Large intestine (tissue), 3 donors: ENCODE data around the gene NKAIN2. TPM values are rescaled to one million over a fixed set of nuclear protein-coding genes. Genes with fewer than 3 reads are reported as not detected.
"Not testable (repeated sequence)": the region's sequence is repeated elsewhere in the genome, so short reads cannot be mapped to it uniquely, and the experiment has no call there.

ENCODE experiments used
- DNase-seq, 2 donors: peaks; one replicate each; pipeline versions ENCODE4 v3.0.0 to v3.0.0-alpha.2; 2013
- H3K27ac ChIP-seq: one replicate; pipeline ENCODE4 v1.5.1; 2013; ENCODE audit warnings: low read length
- H3K27me3 ChIP-seq: 2 replicates; pipeline ENCODE4 v1.6.1; 2013; ENCODE audit warnings: low read length; ENCODE audit not compliant: control insufficient read depth, insufficient read depth
- H3K36me3 ChIP-seq: 2 replicates; pipeline ENCODE4 v1.6.1; 2013; ENCODE audit warnings: low read length; ENCODE audit not compliant: control insufficient read depth, insufficient read depth
- H3K4me1 ChIP-seq: one replicate; pipeline ENCODE4 v1.6.1; 2013; ENCODE audit warnings: low read length; ENCODE audit not compliant: control insufficient read depth, insufficient read depth
- H3K4me3 ChIP-seq: one replicate; pipeline ENCODE4 v1.5.1; 2013; ENCODE audit warnings: low read length
- H3K9me3 ChIP-seq: one replicate; pipeline ENCODE4 v1.6.1; 2013; ENCODE audit warnings: mild to moderate bottlenecking, low read depth, low read length, moderate library complexity; ENCODE audit not compliant: control insufficient read depth
- WGBS: methylation state at CpG from one replicate; pipeline ENCODE4 v1.1.5; 2013; ENCODE audit warnings: low lambda C conversion rate; ENCODE audit not compliant: insufficient coverage; 5-methylcytosine and 5-hydroxymethylcytosine counted together
- polyA plus RNA-seq: library from polyadenylated mRNA; unstranded; fragments of 120-200 nt; gene quantifications from one replicate; pipeline ENCODE4 v1.2.1, GENCODE V29; 2013

NKAIN2 gene
- polyA plus RNA-seq, 1 donor, result 1.3 TPM

- no peak overlapping the region for H3K4me3 ChIP-seq
- no peaks in the 10 kb centered on the region for H3K36me3 ChIP-seq
- no peaks in the 10 kb centered on the region for H3K27me3 ChIP-seq
- H3K9me3 ChIP-seq, result no peaks in the 10 kb centered on the region
- 94% methylated on average over 2 of the region's 2 CpGs for WGBS
- H3K4me1 ChIP-seq, result no peaks in the 10 kb centered on the region
- DNase-seq, result no peak
- no peak overlapping the region for H3K27ac ChIP-seq
Observed at GRCh38 chr6:124294574-124295200, 491.0 kb downstream of the NKAIN2 start.

DNA sequence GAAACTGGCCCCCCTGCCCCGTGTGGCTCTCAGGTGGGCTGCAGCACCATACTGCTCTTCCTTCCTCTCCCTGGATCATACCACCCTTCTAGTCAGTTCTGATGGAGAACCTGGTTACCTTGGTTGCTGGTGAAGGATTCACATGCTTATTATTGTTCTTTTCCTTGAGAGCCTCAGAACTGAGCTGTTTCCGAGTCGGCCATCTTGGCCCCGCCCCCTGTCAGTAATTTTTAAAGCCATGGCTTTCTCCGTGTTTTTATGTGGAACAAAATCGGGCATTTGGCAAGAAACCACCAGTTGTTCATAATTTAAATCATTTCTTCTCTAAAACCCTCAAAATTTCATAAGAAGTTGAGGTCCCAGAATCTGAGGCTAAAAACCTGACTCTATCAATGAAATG is 493.8 kb downstream of the NKAIN2 start:
- no peak for DNase-seq
- WGBS, result 100% methylated on average over 1 of the region's 6 CpGs
- H3K4me3 ChIP-seq, result no peak overlapping the region

DNA sequence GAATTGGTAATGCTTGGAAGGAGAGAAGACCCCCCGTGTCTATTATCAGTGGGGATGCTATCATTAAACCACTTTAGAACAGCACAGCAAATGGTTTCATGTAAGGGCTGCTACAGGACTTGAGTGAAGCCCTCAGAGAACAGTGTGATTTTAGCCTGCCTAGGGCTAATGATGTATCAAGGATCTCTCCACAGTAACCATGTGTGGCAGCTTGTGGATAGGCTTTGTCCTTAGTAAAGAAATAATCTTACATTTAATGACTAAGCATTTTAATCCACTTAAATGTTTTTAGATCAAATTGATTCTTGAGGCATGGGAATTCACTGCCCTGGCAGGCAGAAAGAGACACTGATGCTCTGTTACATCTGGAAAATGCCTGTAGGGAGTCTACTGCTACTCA is 495.1 kb downstream of the NKAIN2 start:
- Histone ChIP-seq H3K4me3 (no peak overlapping the region), H3K27ac (no peak overlapping the region), H3K36me3 (no peaks in the 10 kb centered on the region), H3K4me1 (no peaks in the 10 kb centered on the region), H3K9me3 (no peaks in the 10 kb centered on the region), H3K27me3 (no peaks in the 10 kb centered on the region)
- DNase-seq, result no peak
- no CpG with 5 or more reads among the region's 1 CpG for WGBS

More for the DNA sequence above, 493.8 kb downstream of the NKAIN2 start:
- Histone ChIP-seq H3K36me3 (no peaks in the 10 kb centered on the region), H3K4me1 (no peaks in the 10 kb centered on the region), H3K9me3 (no peaks in the 10 kb centered on the region), H3K27me3 (no peaks in the 10 kb centered on the region), H3K27ac (no peak overlapping the region)

DNA sequence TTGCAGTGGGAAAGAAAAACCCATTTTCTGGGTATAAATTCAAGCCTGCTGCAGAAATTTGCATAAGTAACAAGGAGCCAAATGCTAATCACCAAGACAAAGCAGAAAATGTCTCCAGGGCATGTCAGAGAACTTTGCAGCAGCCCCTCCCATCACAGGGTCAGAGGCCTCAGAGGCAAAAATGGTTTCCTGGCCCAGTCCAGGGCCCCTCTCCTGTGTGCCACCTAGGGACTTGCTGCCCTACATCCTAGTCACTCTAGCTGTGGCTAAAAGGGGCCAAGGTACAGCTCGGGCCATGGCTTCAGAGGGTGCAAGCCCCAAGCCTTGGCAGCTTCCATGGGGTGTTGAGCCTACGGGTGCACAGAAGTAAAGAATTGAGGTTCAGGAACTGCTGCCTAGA is 497.2 kb downstream of the NKAIN2 start:
- not testable (repeated sequence) for H3K27me3 ChIP-seq, H3K27ac ChIP-seq, H3K36me3 ChIP-seq, H3K4me1 ChIP-seq, H3K9me3 ChIP-seq, DNase-seq, H3K4me3 ChIP-seq
- no CpG with 5 or more reads among the region's 2 CpGs for WGBS

DNA sequence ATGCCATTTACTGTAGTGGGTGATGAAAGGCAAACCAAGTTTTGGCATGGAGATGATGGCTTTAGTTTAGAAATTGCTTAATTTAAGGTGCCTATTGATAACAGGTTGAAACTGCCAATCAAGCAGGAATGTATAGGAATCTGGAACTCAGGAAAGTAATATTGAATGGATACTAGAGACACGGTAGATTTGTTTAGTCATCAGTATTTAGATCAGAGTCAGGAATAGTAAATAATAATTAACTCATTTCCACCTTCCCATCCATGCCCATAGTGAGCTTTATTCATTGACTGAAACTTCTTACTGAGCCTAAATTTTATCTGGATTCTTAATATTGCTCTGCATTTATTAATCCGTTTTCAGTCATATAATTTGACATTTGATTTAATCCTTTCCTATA is 500.3 kb downstream of the NKAIN2 start:
- Histone ChIP-seq H3K27me3 (no peaks in the 10 kb centered on the region), H3K4me3 (no peak overlapping the region)
- 82% methylated on average over 1 of the region's 2 CpGs for WGBS

GRCh38 chr6:124310139-124310538 is 506.5 kb downstream of the NKAIN2 start:
- Histone ChIP-seq H3K36me3 (no peaks in the 10 kb centered on the region), H3K9me3 (no peaks in the 10 kb centered on the region), H3K4me3 (no peak overlapping the region), H3K27ac (no peak overlapping the region), H3K4me1 (no peaks in the 10 kb centered on the region), H3K27me3 (no peaks in the 10 kb centered on the region)
- no peak for DNase-seq
- WGBS, result 83% methylated on average over 1 of the region's 1 CpG

More for the DNA sequence above, 500.3 kb downstream of the NKAIN2 start:
- H3K27ac ChIP-seq, result no peak overlapping the region
- no peak for DNase-seq
- H3K4me1 ChIP-seq, result no peaks in the 10 kb centered on the region
- H3K9me3 ChIP-seq, result no peaks in the 10 kb centered on the region
- H3K36me3 ChIP-seq, result no peaks in the 10 kb centered on the region

DNA sequence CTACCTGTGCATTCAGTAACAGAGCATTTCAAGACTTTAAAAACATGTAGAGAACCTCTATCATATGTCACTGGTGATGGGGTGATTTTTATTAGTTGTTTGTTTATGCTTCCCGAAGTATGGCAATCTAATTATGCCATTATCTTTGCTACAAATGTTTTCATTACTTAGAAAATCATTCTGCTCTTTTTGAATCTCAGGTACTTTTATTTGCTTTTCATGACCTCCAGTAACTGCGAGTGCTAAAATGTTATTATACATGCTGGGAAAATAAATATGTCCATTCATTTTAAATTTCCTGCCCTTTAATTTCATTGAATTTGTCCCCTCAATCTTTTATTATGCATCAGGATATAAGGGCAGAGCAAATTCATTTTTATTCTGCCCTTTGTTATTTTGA is 515.7 kb downstream of the NKAIN2 start:
- H3K36me3 ChIP-seq, result no peaks in the 10 kb centered on the region
- no peaks in the 10 kb centered on the region for H3K9me3 ChIP-seq
- H3K4me3 ChIP-seq, result no peak overlapping the region
- no peaks in the 10 kb centered on the region for H3K27me3 ChIP-seq
- no peak for DNase-seq
- H3K4me1 ChIP-seq, result no peaks in the 10 kb centered on the region
- no peak overlapping the region for H3K27ac ChIP-seq
- 67% methylated on average over 1 of the region's 2 CpGs for WGBS

- Histone ChIP-seq H3K4me1 (no peaks in the 10 kb centered on the region), H3K27me3 (no peaks in the 10 kb centered on the region), H3K4me3 (no peak overlapping the region), H3K36me3 (no peaks in the 10 kb centered on the region), H3K9me3 (no peaks in the 10 kb centered on the region), H3K27ac (no peak overlapping the region)
- DNase-seq, result no peak
Observed at GRCh38 chr6:124324237-124324636, 520.6 kb downstream of the NKAIN2 start.

DNA sequence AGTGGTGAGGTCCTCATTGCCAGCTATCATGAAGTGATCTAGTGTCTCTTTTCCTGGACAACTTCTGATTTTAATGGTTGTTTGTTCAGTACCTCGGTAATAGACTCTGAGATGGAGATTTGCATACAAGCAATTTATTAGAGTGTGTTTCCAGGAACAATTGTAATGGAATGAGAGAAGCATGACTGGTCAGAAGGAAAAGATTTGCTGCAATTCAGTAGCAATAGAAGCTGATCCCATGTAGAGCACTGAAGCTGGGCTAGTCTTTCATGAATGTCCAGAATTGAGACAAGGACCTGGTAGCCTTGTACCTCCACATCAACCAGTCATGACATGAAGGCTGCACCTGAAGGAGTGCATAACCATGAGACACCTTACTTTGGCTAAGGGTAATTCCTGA is 526.5 kb downstream of the NKAIN2 start:
- no peak for DNase-seq
- Histone ChIP-seq H3K4me1 (no peaks in the 10 kb centered on the region), H3K27ac (no peak overlapping the region), H3K4me3 (no peak overlapping the region), H3K36me3 (no peaks in the 10 kb centered on the region), H3K9me3 (no peaks in the 10 kb centered on the region), H3K27me3 (no peaks in the 10 kb centered on the region)
- no CpG with 5 or more reads among the region's 1 CpG for WGBS

- Histone ChIP-seq H3K36me3 (no peaks in the 10 kb centered on the region), H3K4me1 (no peaks in the 10 kb centered on the region), H3K9me3 (no peaks in the 10 kb centered on the region), H3K27ac (no peak overlapping the region), H3K4me3 (no peak overlapping the region), H3K27me3 (no peaks in the 10 kb centered on the region)
- 63% methylated on average over 2 of the region's 4 CpGs for WGBS
- DNase-seq, result no peak
Observed at GRCh38 chr6:124334359-124334758, 530.7 kb downstream of the NKAIN2 start.

DNA sequence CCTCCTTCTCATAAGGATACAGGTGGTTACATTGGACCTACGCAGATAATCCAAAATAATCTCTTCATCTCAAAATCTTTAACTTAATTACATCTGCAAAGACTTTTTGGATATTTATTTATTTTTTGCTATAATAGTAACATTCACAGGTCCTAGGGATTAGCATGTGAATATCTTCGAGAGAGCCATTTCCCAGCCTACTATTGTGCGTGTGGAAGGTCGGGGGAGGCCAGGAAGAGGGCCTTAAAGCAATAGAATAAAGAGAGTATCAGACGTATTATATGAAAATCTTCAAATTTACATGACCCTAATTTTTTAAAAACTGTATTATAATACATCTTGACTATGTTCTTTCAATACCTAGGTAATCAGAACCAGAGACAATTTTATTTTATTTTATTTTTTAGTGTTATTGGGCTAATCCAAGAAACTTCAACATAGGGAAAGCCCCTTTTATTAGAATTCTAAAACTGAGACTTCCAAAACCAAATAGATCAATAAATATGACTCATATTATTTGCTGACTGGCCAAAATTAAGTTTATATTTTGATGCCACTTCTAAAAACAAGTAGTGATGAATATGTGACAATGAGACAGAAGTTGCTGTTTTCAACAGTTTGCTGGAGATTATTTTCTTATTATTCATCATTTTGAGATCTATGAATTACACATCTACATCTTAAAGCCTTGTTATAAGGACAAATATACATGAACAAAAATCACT is 536.1 kb downstream of the NKAIN2 start:
- WGBS, result 80% methylated on average over 1 of the region's 5 CpGs
- DNase-seq, result no peak
- no peak overlapping the region for H3K4me3 ChIP-seq
- H3K27ac ChIP-seq, result no peak overlapping the region
- H3K36me3 ChIP-seq, result no peaks in the 10 kb centered on the region
- no peaks in the 10 kb centered on the region for H3K9me3 ChIP-seq
- H3K27me3 ChIP-seq, result no peaks in the 10 kb centered on the region
- H3K4me1 ChIP-seq, result no peaks in the 10 kb centered on the region
